Smooth muscle cell (in vitro differentiated cells): ENCODE data around the gene PSMD11. TPM values are rescaled to one million over a fixed set of nuclear protein-coding genes. Genes with fewer than 3 reads are reported as not detected.

ENCODE experiments used
- DNase-seq: peaks from one replicate; lab custom pipeline; 2025; ENCODE audit not compliant: unreplicated experiment; lab: John Stamatoyannopoulos, UW
- H2AFZ ChIP-seq: fragments of 200-600 bp; sonication (generic); 2 replicates; pipeline ENCODE4 v1.6.0; 2016; ENCODE audit warnings: antibody characterized with exemption, low read depth, mild to moderate bottlenecking
- H3F3A ChIP-seq: fragments of 200-600 bp; sonication (generic); 2 replicates; pipeline ENCODE4 v1.6.0; 2017; ENCODE audit warnings: antibody characterized with exemption, low read depth
- H3K27ac ChIP-seq: fragments of 200-600 bp; sonication (generic); 2 replicates; pipeline ENCODE4 v1.5.1; 2016; ENCODE audit warnings: low read depth, mild to moderate bottlenecking
- H3K27me3 ChIP-seq: fragments of 200-600 bp; sonication (generic); 2 replicates; pipeline ENCODE4 v1.6.1; 2016; ENCODE audit warnings: low read depth, mild to moderate bottlenecking
- H3K36me3 ChIP-seq: fragments of 200-600 bp; sonication (generic); 2 replicates; pipeline ENCODE4 v1.5.1; 2016; ENCODE audit warnings: low read depth
- H3K4me1 ChIP-seq: fragments of 200-600 bp; sonication (generic); 2 replicates; pipeline ENCODE4 v1.5.1; 2016; ENCODE audit warnings: low read depth
- H3K4me2 ChIP-seq: fragments of 200-600 bp; sonication (generic); 2 replicates; pipeline ENCODE4 v1.6.0; 2016; ENCODE audit warnings: mild to moderate bottlenecking
- H3K4me3 ChIP-seq: fragments of 200-600 bp; sonication (generic); 2 replicates; pipeline ENCODE4 v1.5.1; 2016; ENCODE audit warnings: mild to moderate bottlenecking
- H3K79me2 ChIP-seq: fragments of 200-600 bp; sonication (generic); 2 replicates; pipeline ENCODE4 v1.6.0; 2016; ENCODE audit warnings: low read depth, mild to moderate bottlenecking
- H3K9ac ChIP-seq: fragments of 200-600 bp; sonication (generic); 2 replicates; pipeline ENCODE4 v1.6.0; 2016; ENCODE audit warnings: low read depth
- H3K9me3 ChIP-seq: fragments of 200-600 bp; sonication (generic); replicated peaks from 2 replicates; pipeline ENCODE4 v1.5.1; 2016; ENCODE audit warnings: low read depth
- H4K20me1 ChIP-seq: fragments of 200-600 bp; sonication (generic); 2 replicates; pipeline ENCODE4 v1.6.0; 2016; ENCODE audit warnings: low read depth
- WGBS: methylation state at CpG from one replicate; pipeline ENCODE4 v1.1.7; 2016; ENCODE audit warnings: low lambda C conversion rate; 5-methylcytosine and 5-hydroxymethylcytosine counted together
- polyA plus RNA-seq: library from polyadenylated mRNA; unstranded; fragments of >200 nt; fragmentation: Nextera tagmentation; extraction: Ambion mirVana; gene quantifications from 2 replicates; pipeline ENCODE4 v1.2.1, GENCODE V29; 2016
- total RNA-seq: library from RNA; depleted of rRNA; stranded (reverse); fragments of >200 nt; gene quantifications from 2 replicates; pipeline ENCODE4 v1.2.3, GENCODE V29; 2014
- TF ChIP-seq, protein P1 (sequence below): fragments of 200-600 bp; sonication (generic); IDR thresholded peaks from 2 replicates; pipeline ENCODE4 v1.5.1; 2017; ENCODE audit warnings: borderline replicate concordance, mild to moderate bottlenecking, antibody characterized with exemption; ENCODE audit not compliant: insufficient read depth, poor library complexity, severe bottlenecking

The PSMD11 gene
- total and polyA plus RNA-seq, 2 experiments from 2014 or later, result 46.9 to 150 TPM

DNA sequence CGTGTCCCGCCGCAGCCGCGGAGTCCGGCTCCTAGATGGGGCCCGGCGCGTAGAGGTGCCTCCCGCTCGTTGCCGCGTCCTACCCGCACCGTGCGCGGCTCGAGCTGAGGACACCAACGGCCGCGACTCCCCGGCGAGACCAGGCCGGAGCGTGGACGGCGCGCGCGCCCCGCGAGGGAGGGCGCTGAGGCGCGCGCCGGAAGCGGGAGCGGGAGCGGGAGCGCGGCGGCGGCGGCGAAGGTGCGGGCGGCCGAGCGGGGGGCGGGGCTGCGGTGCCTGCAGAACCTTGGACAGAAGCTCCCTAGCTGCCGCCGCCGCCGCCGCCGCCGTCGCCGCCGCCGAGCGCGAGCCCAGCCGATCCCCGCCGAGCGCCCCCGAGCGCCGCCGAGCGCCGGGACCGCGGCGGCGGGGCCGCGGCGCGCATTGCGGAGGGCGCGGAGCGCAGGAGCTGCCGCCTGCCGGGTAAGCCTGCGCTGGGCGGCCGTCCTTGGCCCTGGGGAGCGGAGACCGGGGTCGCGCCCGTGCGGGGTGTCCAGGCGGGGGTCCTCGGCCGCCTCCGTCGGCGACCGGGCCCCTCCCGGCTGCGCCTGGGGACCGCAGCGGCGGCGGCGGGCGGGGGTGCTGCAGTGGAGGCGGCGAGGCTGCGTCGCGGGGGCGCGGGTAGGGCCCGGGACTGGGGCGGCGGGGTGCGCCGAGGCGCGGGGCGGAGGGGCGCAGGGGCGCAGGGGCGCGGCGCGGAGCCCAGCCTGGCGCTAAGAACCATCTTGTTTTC, 42.6 kb downstream of the PSMD11 start, which contains the start of gene CDK5R1:
Gene CDK5R1 (plus strand): TSS at position 293 of the 772 bp plus-strand sequence. CDS start 628 bp downstream, outside the sequence.
- TF ChIP-seq, protein P1, sequence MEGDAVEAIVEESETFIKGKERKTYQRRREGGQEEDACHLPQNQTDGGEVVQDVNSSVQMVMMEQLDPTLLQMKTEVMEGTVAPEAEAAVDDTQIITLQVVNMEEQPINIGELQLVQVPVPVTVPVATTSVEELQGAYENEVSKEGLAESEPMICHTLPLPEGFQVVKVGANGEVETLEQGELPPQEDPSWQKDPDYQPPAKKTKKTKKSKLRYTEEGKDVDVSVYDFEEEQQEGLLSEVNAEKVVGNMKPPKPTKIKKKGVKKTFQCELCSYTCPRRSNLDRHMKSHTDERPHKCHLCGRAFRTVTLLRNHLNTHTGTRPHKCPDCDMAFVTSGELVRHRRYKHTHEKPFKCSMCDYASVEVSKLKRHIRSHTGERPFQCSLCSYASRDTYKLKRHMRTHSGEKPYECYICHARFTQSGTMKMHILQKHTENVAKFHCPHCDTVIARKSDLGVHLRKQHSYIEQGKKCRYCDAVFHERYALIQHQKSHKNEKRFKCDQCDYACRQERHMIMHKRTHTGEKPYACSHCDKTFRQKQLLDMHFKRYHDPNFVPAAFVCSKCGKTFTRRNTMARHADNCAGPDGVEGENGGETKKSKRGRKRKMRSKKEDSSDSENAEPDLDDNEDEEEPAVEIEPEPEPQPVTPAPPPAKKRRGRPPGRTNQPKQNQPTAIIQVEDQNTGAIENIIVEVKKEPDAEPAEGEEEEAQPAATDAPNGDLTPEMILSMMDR, result no peak
- H3K4me2 ChIP-seq, result peak within 1 kb of the TSS; percentile 95
- H3K27me3 ChIP-seq, result no peaks in the 10 kb centered on the region
- H2AFZ ChIP-seq, result no peak within 1 kb of the TSS
- peaks cover 9% of the 10 kb centered on the region for H3F3A ChIP-seq
- no peaks in the 10 kb centered on the region for H3K36me3 ChIP-seq
- peak within 1 kb of the TSS; percentile 31 for H3K9ac ChIP-seq
- peak within 1 kb of the TSS; percentile 65 for H3K4me3 ChIP-seq
- DNase-seq, result no peak
- H3K9me3 ChIP-seq, result no peaks in the 10 kb centered on the region
- H3K4me1 ChIP-seq, result peaks cover 21% of the 10 kb centered on the region
- no peak within 1 kb of the TSS for H3K27ac ChIP-seq
- H3K79me2 ChIP-seq, result no peaks in the 10 kb centered on the region
- WGBS, result 1% methylated on average over 53 of the region's 135 CpGs
- peaks cover 34% of the 10 kb centered on the region for H4K20me1 ChIP-seq

DNA sequence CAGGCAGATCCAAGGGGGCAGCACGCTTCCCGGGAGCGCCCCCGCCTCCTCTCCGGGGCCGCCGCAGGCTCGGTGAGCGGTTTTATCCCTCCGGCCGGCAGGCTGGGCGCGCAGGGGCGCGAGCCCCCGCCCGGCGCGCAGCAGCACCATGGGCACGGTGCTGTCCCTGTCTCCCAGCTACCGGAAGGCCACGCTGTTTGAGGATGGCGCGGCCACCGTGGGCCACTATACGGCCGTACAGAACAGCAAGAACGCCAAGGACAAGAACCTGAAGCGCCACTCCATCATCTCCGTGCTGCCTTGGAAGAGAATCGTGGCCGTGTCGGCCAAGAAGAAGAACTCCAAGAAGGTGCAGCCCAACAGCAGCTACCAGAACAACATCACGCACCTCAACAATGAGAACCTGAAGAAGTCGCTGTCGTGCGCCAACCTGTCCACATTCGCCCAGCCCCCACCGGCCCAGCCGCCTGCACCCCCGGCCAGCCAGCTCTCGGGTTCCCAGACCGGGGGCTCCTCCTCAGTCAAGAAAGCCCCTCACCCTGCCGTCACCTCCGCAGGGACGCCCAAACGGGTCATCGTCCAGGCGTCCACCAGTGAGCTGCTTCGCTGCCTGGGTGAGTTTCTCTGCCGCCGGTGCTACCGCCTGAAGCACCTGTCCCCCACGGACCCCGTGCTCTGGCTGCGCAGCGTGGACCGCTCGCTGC, 43.3 kb downstream of the PSMD11 start:
- 32% methylated on average over 59 of the region's 59 CpGs for WGBS
- Histone ChIP-seq H4K20me1 (peaks cover 28% of the 10 kb centered on the region), H3K27me3 (no peaks in the 10 kb centered on the region), H3K27ac (no peak overlapping the region), H3K79me2 (no peaks in the 10 kb centered on the region), H3K4me1 (peaks cover 21% of the 10 kb centered on the region), H3K9me3 (no peaks in the 10 kb centered on the region), H2AFZ (no peak overlapping the region), H3K4me3 (peak overlapping the region; percentile 65), H3K4me2 (peak overlapping the region; percentile 95), H3K36me3 (no peaks in the 10 kb centered on the region), H3F3A (peaks cover 9% of the 10 kb centered on the region), H3K9ac (no peak overlapping the region)
- TF ChIP-seq, protein P1, result no peak
- DNase-seq, result no peak

DNA sequence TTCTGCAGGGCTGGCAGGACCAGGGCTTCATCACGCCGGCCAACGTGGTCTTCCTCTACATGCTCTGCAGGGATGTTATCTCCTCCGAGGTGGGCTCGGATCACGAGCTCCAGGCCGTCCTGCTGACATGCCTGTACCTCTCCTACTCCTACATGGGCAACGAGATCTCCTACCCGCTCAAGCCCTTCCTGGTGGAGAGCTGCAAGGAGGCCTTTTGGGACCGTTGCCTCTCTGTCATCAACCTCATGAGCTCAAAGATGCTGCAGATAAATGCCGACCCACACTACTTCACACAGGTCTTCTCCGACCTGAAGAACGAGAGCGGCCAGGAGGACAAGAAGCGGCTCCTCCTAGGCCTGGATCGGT, 43.9 kb downstream of the PSMD11 start:
- Histone ChIP-seq H3K27me3 (no peaks in the 10 kb centered on the region), H3K4me1 (peaks cover 17% of the 10 kb centered on the region), H3F3A (peaks cover 9% of the 10 kb centered on the region), H4K20me1 (peaks cover 24% of the 10 kb centered on the region), H3K36me3 (no peaks in the 10 kb centered on the region), H3K9ac (no peak overlapping the region), H3K79me2 (no peaks in the 10 kb centered on the region), H3K27ac (no peak overlapping the region), H2AFZ (no peak overlapping the region), H3K4me3 (no peak overlapping the region), H3K9me3 (no peaks in the 10 kb centered on the region), H3K4me2 (peak overlapping the region; percentile 95)
- WGBS, result 94% methylated on average over 13 of the region's 16 CpGs
- TF ChIP-seq, protein P1, result no peak
- no peak for DNase-seq
